ENCODE results near the gene CGB7. TPM values are rescaled to one million over a fixed set of nuclear protein-coding genes. Genes with fewer than 3 reads are reported as not detected.

The CGB7 gene
- total and polyA plus RNA-seq, 9 of the 15 experiments (the other 6 are each of a cell fraction or from before 2014, with no cell fraction given): not detected

- TF ChIP-seq ZHX1 (conservative IDR thresholded peaks at IDR 0.05; ENCODE audit: low read length) (no peak), ZNF311 (CRISPR knock-in tag; IDR thresholded peaks at IDR 0.05) (no peak), NCOR1 (IDR thresholded peaks at IDR 0.05) (no peak), CAMTA2 (CRISPR knock-in tag; conservative IDR thresholded peaks at IDR 0.05) (no peak), ZZZ3 (IDR thresholded peaks at IDR 0.05) (no peak), BRCA1 (IDR thresholded peaks at IDR 0.05) (no peak), BRCA1 (CRISPR knock-in tag; IDR thresholded peaks at IDR 0.05) (no peak), CEBPZ (IDR thresholded peaks at IDR 0.05; ENCODE audit: borderline replicate concordance, low read depth, low read length) (no peak), CBX3 (IDR thresholded peaks at IDR 0.05; ENCODE audit: borderline replicate concordance in 1 of 2, low read length in 2 of 2) (no peak), MEF2A (IDR thresholded peaks at IDR 0.05; ENCODE audit: control insufficient read depth, low read depth, low read length) (no peak), CLOCK (CRISPR knock-in tag; IDR thresholded peaks at IDR 0.05; ENCODE audit: borderline replicate concordance) (no peak), ARNT (IDR thresholded peaks at IDR 0.05) (no peak), ZBTB11 (CRISPR knock-in tag; IDR thresholded peaks at IDR 0.05) (no peak)
Observed at GRCh38 chr19:49097453-49098288, 40.1 kb upstream of the CGB7 start (continued).
